IMR-90 (cell line): ENCODE data around the gene TENM4. TPM values are rescaled to one million over a fixed set of nuclear protein-coding genes. Genes with fewer than 3 reads are reported as not detected.

Experiments used
- ATAC-seq: fragments of 200-7000 bp; cut with Tn5 transposase; 2 replicates; pipeline ENCODE4 v1.9.1; 2020; ENCODE audit warnings: low read depth, mild to moderate bottlenecking, moderate library complexity
- BruUV-seq: library from RNA; stranded (reverse); fragments of 400-500 nt; replicated peaks from 2 replicates; lab custom pipeline; 2021; lab: Mats Ljungman, UMichigan
- CTCF ChIA-PET: fragments of 300-600 bp; formaldehyde crosslinking; extraction: SDS; loops from one replicate; lab custom pipeline; 2021; ENCODE audit warnings: antibody characterized with exemption; lab: Yijun Ruan, JAX
- POLR2A ChIA-PET: fragments of 300-600 bp; sonication (Branson Sonifier 250); formaldehyde crosslinking; loops from one replicate; lab custom pipeline; 2022; ENCODE audit warnings: antibody characterized with exemption; ENCODE audit not compliant: unreplicated experiment; lab: Charles Lee
- DNase-seq: peaks from one replicate; pipeline ENCODE4 v3.0.0; 2013
- H2AFZ ChIP-seq: replicated peaks from 2 replicates; pipeline ENCODE3; 2013; ENCODE audit warnings: low read length, mild to moderate bottlenecking; ENCODE audit not compliant: poor library complexity
- H2AK5ac ChIP-seq: 2 replicates; pipeline ENCODE4 v1.6.1; 2013; ENCODE audit warnings: low read depth, low read length, inconsistent platforms
- H2AK9ac ChIP-seq: replicated peaks from 2 replicates; pipeline ENCODE3; 2013; ENCODE audit warnings: mild to moderate bottlenecking, low read depth, low read length, moderate library complexity; ENCODE audit not compliant: poor library complexity
- H2BK120ac ChIP-seq: 2 replicates; pipeline ENCODE4 v1.6.1; 2013; ENCODE audit warnings: low read depth, low read length, inconsistent platforms
- H2BK15ac ChIP-seq: 3 replicates; pipeline ENCODE4 v1.6.1; 2013; ENCODE audit warnings: low read depth, low read length, inconsistent platforms
- H2BK20ac ChIP-seq: 2 replicates; pipeline ENCODE4 v1.6.1; 2013; ENCODE audit warnings: low read depth, mild to moderate bottlenecking, inconsistent platforms, low read length, moderate library complexity
- H2BK5ac ChIP-seq: 2 replicates; pipeline ENCODE4 v1.6.1; 2013; ENCODE audit warnings: mild to moderate bottlenecking, low read depth, low read length, inconsistent platforms; ENCODE audit not compliant: poor library complexity, severe bottlenecking
- H3K14ac ChIP-seq: replicated peaks from 2 replicates; pipeline ENCODE4 v1.6.1; 2013; ENCODE audit warnings: low read depth, low read length, inconsistent platforms
- H3K18ac ChIP-seq: 2 replicates; pipeline ENCODE4 v1.6.1; 2013; ENCODE audit warnings: low read depth, low read length, control low read depth
- H3K23ac ChIP-seq: 2 replicates; pipeline ENCODE4 v1.6.1; 2013; ENCODE audit warnings: low read depth, low read length, inconsistent platforms
- H3K27ac ChIP-seq: 2 replicates; pipeline ENCODE4 v1.5.1; 2013; ENCODE audit warnings: mild to moderate bottlenecking, control low read depth, low read length; ENCODE audit not compliant: insufficient read depth
- H3K27me3 ChIP-seq: 2 replicates; pipeline ENCODE4 v1.6.1; 2013; ENCODE audit warnings: low read length; ENCODE audit not compliant: control insufficient read depth, insufficient read depth
- H3K36me3 ChIP-seq: 2 replicates; pipeline ENCODE4 v1.6.1; 2013; ENCODE audit warnings: low read length, mixed read lengths; ENCODE audit not compliant: control insufficient read depth, insufficient read depth
- H3K4ac ChIP-seq: 2 replicates; pipeline ENCODE4 v1.6.1; 2013; ENCODE audit warnings: low read depth, low read length, inconsistent platforms
- H3K4me1 ChIP-seq: 2 replicates; pipeline ENCODE4 v1.6.1; 2013; ENCODE audit warnings: low read length, mixed read lengths; ENCODE audit not compliant: control insufficient read depth, insufficient read depth
- H3K4me2 ChIP-seq: 2 replicates; pipeline ENCODE4 v1.6.1; 2013; ENCODE audit warnings: low read depth, mild to moderate bottlenecking, control low read depth, low read length, moderate library complexity
- H3K4me3 ChIP-seq: 2 replicates; pipeline ENCODE4 v1.5.1; 2013; ENCODE audit warnings: low read depth, mild to moderate bottlenecking, control low read depth, low read length, moderate library complexity; ENCODE audit not compliant: insufficient read depth
- H3K56ac ChIP-seq: 2 replicates; pipeline ENCODE4 v1.6.1; 2013; ENCODE audit warnings: low read length, inconsistent platforms; ENCODE audit not compliant: insufficient read depth; ENCODE audit errors: extremely low read depth
- H3K79me1 ChIP-seq, 2 experiments: 2 replicates each; pipeline ENCODE4 v1.6.1; 2013; ENCODE audit warnings: low read length in 2 of 2, inconsistent platforms in 1 of 2, low read depth in 1 of 2
- H3K9ac ChIP-seq: 2 replicates; pipeline ENCODE4 v1.6.1; 2013; ENCODE audit warnings: low read depth, low read length, control low read depth
- H3K9me1 ChIP-seq: 2 replicates; pipeline ENCODE4 v1.6.1; 2013; ENCODE audit warnings: low read length, inconsistent platforms; ENCODE audit not compliant: insufficient read depth
- H3K9me3 ChIP-seq: 2 replicates; pipeline ENCODE4 v1.6.1; 2013; ENCODE audit warnings: low read length; ENCODE audit not compliant: control insufficient read depth, insufficient read depth
- H4K20me1 ChIP-seq: 2 replicates; pipeline ENCODE4 v1.6.1; 2013; ENCODE audit warnings: low read length, inconsistent platforms; ENCODE audit not compliant: insufficient read depth
- H4K5ac ChIP-seq: 2 replicates; pipeline ENCODE4 v1.6.1; 2013; ENCODE audit warnings: mild to moderate bottlenecking, low read depth, low read length, control low read depth
- H4K8ac ChIP-seq, 2 experiments: 2 replicates each; pipeline ENCODE4 v1.6.1; 2013; ENCODE audit warnings: low read depth in 2 of 2, low read length in 2 of 2, control low read depth in 1 of 2, inconsistent platforms in 1 of 2
- H4K91ac ChIP-seq: 2 replicates; pipeline ENCODE4 v1.6.1; 2013; ENCODE audit warnings: low read depth, low read length, inconsistent platforms; ENCODE audit not compliant: insufficient read depth
- FOS ChIP-seq: fragments of 150-350 bp; IDR thresholded peaks from 2 replicates; pipeline ENCODE4 v1.6.1; 2016; ENCODE audit warnings: low read depth, low read length
- WGBS, 2 experiments: methylation state at CpG; one replicate each; pipeline versions ENCODE4 v1.1.5 to v1.1.7; 2013; ENCODE audit warnings: missing lambda C conversion rate in 2 of 2; ENCODE audit not compliant: insufficient read length in 1 of 2; ENCODE audit errors: extremely low coverage in 2 of 2; 5-methylcytosine and 5-hydroxymethylcytosine counted together
- dilution Hi-C: fragments of 300-500 bp; cut with HindIII; formaldehyde crosslinking; loops from one replicate; pipeline ENCODE4 v1.14.3; 2018; ENCODE audit warnings: low sequenced_read_pairs; ENCODE audit not compliant: unreplicated experiment
- in situ Hi-C: fragments of 300-500 bp; cut with MboI; formaldehyde crosslinking; loops from 3 replicates; pipeline ENCODE4 v1.14.3; 2019; ENCODE audit warnings: low sequenced_read_pairs, inconsistent platforms, mixed read lengths
- intact Hi-C: fragments of 100-400 bp; cut with micrococcal nuclease; formaldehyde crosslinking; loops from 2 replicates; pipeline ENCODE4 v1.10.0; 2022
- polyA plus RNA-seq, 3 experiments: library from polyadenylated mRNA; depleted of rRNA; stranded (reverse); fragments of >200 nt; gene quantifications; 2 replicates each; pipeline ENCODE4 v1.2.3, GENCODE V29; 2012; ENCODE audit warnings: low replicate concordance in 1 of 3
- total RNA-seq: library from RNA; depleted of rRNA; stranded (reverse); fragments of >200 nt; gene quantifications from 2 replicates; pipeline ENCODE4 v1.2.3, GENCODE V29; 2012
- TF ChIP-seq, protein P1 (sequence below): conservative IDR thresholded peaks from 2 replicates; pipeline ENCODE4 v1.5.1; 2012; ENCODE audit warnings: mild to moderate bottlenecking, low read depth, low read length, improper control_type of control experiment

Gene TENM4
- total and polyA plus RNA-seq, 2 of the 4 experiments (the other 2 are of a cell fraction), result 7.4 to 9.0 TPM

- CTCF ChIA-PET, result no interaction called here
- no peak overlapping the region for H4K8ac ChIP-seq
- H3K14ac ChIP-seq, result no peak overlapping the region
- H3K27ac ChIP-seq, result no peak overlapping the region
- H3K36me3 ChIP-seq, result no peaks in the 10 kb centered on the region
- H2BK15ac ChIP-seq, result no peak overlapping the region
- H2BK20ac ChIP-seq, result no peak overlapping the region
- dilution Hi-C loops (no loop called here), intact Hi-C loops (no loop called here), in situ Hi-C loops (no loop called here)
- peaks cover 3% of the 10 kb centered on the region for H3K9me1 ChIP-seq
- DNase-seq, result no peak
- H3K4ac ChIP-seq, result no peak overlapping the region
- H3K27me3 ChIP-seq, result no peaks in the 10 kb centered on the region
- no peak overlapping the region for H4K91ac ChIP-seq
- H3K4me3 ChIP-seq, result no peak overlapping the region
- TF ChIP-seq FOS, result no peak
- TF ChIP-seq, protein P1, sequence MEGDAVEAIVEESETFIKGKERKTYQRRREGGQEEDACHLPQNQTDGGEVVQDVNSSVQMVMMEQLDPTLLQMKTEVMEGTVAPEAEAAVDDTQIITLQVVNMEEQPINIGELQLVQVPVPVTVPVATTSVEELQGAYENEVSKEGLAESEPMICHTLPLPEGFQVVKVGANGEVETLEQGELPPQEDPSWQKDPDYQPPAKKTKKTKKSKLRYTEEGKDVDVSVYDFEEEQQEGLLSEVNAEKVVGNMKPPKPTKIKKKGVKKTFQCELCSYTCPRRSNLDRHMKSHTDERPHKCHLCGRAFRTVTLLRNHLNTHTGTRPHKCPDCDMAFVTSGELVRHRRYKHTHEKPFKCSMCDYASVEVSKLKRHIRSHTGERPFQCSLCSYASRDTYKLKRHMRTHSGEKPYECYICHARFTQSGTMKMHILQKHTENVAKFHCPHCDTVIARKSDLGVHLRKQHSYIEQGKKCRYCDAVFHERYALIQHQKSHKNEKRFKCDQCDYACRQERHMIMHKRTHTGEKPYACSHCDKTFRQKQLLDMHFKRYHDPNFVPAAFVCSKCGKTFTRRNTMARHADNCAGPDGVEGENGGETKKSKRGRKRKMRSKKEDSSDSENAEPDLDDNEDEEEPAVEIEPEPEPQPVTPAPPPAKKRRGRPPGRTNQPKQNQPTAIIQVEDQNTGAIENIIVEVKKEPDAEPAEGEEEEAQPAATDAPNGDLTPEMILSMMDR, result no peak
- H3K79me1 ChIP-seq, result no peaks in the 10 kb centered on the region; a peak in 1 of 4 replicates
- H2AK9ac ChIP-seq, result no peak overlapping the region
- no peaks in the 10 kb centered on the region for H4K20me1 ChIP-seq
- BruUV-seq, result no TSS peak
- H3K56ac ChIP-seq, result no peak overlapping the region
- no peaks in the 10 kb centered on the region for H3K9me3 ChIP-seq
- H3K18ac ChIP-seq, result no peak overlapping the region
- no peak overlapping the region for H2BK5ac ChIP-seq
- H3K4me2 ChIP-seq, result no peak overlapping the region
- no peak overlapping the region for H3K23ac ChIP-seq
- no peak overlapping the region for H4K5ac ChIP-seq
- H3K4me1 ChIP-seq, result peaks cover 3% of the 10 kb centered on the region; the same call in 1 of the 2 replicates
- no peak overlapping the region for H3K9ac ChIP-seq
- H2BK120ac ChIP-seq, result no peak overlapping the region
- H2AFZ ChIP-seq, result no peak overlapping the region
- H2AK5ac ChIP-seq, result no peak overlapping the region
- POLR2A ChIA-PET, result no interaction called here
- ATAC-seq, result no peak
- WGBS, 2 experiments, result 40% methylated on average over 1 of the region's 6 CpGs; no CpG with 5 or more reads in 1 of the 2 experiments
These were observed 176.5 kb downstream of the TENM4 start for GRCh38 chr11:79264284-79264683.
